ENCODE measurements around the gene SPRED2.

GRCh38 chr2:65379721-65380171, 52.7 kb downstream of the SPRED2 start:
- TF ChIP-seq POLR2A (IDR thresholded peaks at IDR 0.05) (no peak), CTCF (IDR thresholded peaks at IDR 0.05 in 8 of 11, conservative IDR thresholded peaks at IDR 0.05 in 3 of 11) (no peak)

Data from spleen (tissue), 7 donors.